NCI-H1930 (cell line): ENCODE results near the gene MISFA.
A peak's percentile ranks its signal among the peaks of the same experiment; 100 is the strongest.
"Not testable (repeated sequence)": the region's sequence is repeated elsewhere in the genome, so short reads cannot be mapped to it uniquely, and the experiment has no call there.

ENCODE experiments used
- DNase-seq, 2 experiments: peaks; one replicate each; lab custom pipeline; 2025; lab: John Stamatoyannopoulos, UW

Gene MISFA

GRCh38 chr11:18617688-18618341, 18.2 kb downstream of the MISFA start:
- no peak for DNase-seq

- no peak for DNase-seq
Measured at GRCh38 chr11:18618342-18619025, 18.9 kb downstream of the MISFA start.

- no peak for DNase-seq
Measured at GRCh38 chr11:18623707-18624106, 24.1 kb downstream of the MISFA start.

GRCh38 chr11:18624161-18624560, 24.6 kb downstream of the MISFA start:
- no peak for DNase-seq

GRCh38 chr11:18632841-18633240, 33.3 kb downstream of the MISFA start:
- no peak for DNase-seq

GRCh38 chr11:18633256-18634139, 33.9 kb downstream of the MISFA start:
- DNase-seq: no peak

GRCh38 chr11:18634140-18635032, 34.8 kb downstream of the MISFA start, which contains the start of gene SPTY2D1:
Gene SPTY2D1 (minus strand): TSS chr11:18634342. CDS start chr11:18634257, 85 bp downstream.
- peak; percentile 99 to 100 for DNase-seq

- DNase-seq: no peak
Measured at GRCh38 chr11:18641677-18642076, 42.1 kb downstream of the MISFA start.

GRCh38 chr11:18643034-18643433, 43.4 kb downstream of the MISFA start:
- not testable (repeated sequence) for DNase-seq

- no peak for DNase-seq
Measured at GRCh38 chr11:18650353-18650752, 50.8 kb downstream of the MISFA start.

GRCh38 chr11:18650859-18651557, 51.4 kb downstream of the MISFA start:
- peak in 1 of 2 experiments; percentile 30 for DNase-seq
